HG02571 (cell line): ENCODE results near the gene TMTC3.

Experiments
- ATAC-seq: cut with Tn5 transposase; IDR thresholded peaks from one replicate; pipeline ENCODE4 v1.9.1; 2021; ENCODE audit warnings: mild to moderate bottlenecking, moderate library complexity; ENCODE audit not compliant: unreplicated experiment

TMTC3 gene

GRCh38 chr12:88223519-88223918 lies 81.4 kb downstream of the TMTC3 start:
- no peak for ATAC-seq

- ATAC-seq, result no peak
Measured at GRCh38 chr12:88225776-88226175, 83.7 kb downstream of the TMTC3 start.

- no peak for ATAC-seq
Measured at GRCh38 chr12:88227263-88227662, 85.2 kb downstream of the TMTC3 start.

DNA sequence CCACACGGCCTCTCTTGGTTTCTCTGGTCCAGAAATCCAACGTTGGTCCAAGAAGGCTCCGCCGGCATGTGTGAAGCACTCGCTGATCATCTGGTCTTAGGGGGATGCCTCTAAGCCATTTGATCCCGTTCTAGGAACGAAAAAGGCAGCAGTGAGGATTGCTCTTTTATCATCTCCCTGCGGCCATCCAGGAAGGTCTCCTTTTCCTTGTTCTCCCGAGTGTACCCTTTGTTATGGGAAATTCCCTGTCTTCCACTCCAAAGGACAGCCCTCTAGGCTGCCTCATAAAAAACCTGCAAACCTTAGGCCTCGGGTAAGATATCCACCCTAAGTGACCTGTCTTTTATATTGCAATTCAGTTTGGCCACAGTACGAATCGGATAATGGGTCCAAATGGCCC lies 85.8 kb downstream of the TMTC3 start:
- no peak for ATAC-seq

- no peak for ATAC-seq
Measured at GRCh38 chr12:88228720-88229119, 86.6 kb downstream of the TMTC3 start.

DNA sequence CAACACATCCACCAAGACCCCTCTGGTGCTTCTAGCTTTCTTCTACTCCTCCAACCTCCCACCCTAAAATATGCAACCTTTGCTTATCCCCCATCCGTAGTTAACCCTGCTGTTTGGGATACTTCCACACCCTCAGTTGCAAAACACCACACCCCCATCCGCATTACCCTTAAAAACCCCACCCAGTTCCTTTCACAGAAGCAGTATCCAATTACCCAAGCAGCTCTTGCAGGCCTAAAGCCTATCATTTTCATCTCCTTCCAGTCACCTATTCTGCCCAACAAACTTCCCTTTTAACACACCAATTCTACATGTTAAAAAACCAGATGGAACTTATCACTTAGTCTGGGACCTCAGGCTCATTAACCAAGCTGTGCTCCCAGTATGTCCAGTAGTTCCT lies 88.2 kb downstream of the TMTC3 start:
- no peak for ATAC-seq

DNA sequence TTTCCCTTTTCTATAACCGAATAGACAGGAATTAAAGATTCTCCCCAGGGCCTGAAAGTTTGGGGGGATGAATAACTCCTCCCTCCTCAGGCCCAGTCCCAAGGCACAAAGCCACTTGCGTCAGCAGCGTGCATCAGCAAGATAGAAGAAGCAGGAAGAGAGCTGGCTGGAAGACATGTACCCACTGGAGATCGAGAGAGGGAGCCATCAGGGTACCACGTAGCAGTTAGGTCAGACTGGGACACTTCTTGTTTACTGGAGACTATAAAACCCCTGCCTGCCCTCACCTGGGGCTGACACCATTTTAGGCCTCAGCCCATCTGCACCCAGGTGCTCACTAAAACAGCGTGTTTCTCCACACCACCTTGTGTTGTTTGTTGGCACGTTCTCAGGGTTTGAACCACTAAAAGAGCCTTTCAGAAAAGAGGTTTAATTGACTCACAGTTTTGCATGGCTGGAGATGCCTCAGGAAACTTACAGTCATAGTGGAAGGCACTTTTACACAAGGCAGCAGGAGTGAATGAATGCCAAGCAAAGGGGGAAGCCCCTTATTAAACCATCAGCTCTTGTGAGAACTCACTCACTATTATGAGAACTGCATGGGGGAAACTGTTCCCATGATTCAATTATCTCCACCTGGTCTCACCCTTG lies 93.2 kb downstream of the TMTC3 start:
- no peak for ATAC-seq

DNA sequence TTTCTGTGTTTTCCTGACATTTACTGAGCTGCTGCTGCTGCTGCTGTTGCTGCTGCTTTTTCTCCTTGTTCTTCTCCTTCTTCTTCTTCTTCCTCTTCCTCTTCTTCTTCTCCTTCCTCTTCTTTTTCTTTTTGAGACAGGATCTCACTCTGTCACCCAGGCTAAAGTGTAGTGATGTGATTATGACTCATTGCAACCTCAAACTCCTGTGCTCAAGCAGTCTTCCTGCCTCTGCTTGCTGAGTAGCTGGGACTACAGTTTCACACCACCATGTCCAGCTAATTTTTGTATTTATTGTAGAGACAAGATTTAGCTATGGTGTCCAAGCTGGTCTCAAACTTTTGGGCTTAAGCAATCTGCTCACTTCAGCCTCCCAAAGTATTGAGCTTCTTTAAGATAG lies 95.8 kb downstream of the TMTC3 start:
- ATAC-seq, result no peak

- no peak for ATAC-seq
Measured at GRCh38 chr12:88238406-88238805, 96.3 kb downstream of the TMTC3 start.

GRCh38 chr12:88241862-88242570 lies 99.9 kb downstream of the TMTC3 start:
- ATAC-seq, result peak; percentile 62

DNA sequence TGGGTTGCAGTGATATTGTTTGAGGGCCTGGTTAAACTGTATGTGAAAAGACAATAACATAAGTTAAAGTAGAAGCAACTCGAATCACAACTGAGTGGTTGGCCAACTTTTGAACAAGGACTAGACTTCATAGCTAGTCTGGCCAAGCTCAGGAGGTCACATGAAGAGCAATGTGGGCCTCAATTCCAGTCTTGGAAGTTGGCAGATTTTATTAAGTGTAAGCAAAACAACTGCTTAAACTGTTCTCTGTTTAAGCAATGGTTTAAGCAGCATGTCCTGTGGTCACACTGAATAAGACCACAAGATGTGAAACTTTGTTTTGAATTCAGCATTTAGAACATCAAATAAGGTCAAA lies 100.4 kb downstream of the TMTC3 start:
- peak; percentile 14 for ATAC-seq

DNA sequence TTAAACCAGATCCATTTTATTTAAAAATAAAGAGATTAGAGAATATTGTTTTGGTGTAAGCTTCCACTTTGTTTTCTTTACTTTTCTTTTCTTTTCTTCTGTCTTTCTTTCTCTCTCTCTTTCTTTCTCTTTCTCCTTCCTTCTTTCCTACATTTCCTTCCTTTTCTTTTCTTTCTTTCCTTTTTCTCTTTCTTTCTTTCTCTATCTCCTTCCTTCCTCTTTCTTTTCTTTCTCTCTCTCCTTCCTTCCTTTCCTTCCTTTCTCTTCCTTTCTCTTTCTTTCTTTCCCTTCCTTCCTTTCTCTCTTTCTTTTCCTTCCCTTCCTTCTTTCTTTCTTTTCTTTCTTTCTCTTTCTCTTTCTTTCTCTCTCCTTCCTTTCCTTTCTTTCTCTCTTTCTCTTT lies 100.8 kb downstream of the TMTC3 start:
- ATAC-seq, result no peak

DNA sequence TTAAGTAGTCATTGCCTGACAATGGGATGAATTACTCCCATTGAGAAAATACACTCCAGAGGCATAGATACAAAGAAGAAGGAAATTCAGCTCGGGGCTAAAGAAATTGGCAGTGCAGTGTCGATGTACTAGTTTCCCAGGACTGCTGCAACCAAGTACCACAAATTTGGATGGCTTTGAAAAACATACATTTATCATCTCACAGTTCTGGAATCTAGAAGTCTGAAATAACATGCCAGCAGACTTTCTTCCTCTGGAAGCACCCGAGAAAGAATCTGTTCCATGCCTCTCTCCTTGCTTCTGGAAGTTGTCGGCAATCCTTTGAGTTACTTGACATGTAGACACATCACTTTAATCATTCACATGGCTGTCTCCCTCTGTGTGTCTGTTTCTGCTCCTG lies 101.9 kb downstream of the TMTC3 start:
- no peak for ATAC-seq

DNA sequence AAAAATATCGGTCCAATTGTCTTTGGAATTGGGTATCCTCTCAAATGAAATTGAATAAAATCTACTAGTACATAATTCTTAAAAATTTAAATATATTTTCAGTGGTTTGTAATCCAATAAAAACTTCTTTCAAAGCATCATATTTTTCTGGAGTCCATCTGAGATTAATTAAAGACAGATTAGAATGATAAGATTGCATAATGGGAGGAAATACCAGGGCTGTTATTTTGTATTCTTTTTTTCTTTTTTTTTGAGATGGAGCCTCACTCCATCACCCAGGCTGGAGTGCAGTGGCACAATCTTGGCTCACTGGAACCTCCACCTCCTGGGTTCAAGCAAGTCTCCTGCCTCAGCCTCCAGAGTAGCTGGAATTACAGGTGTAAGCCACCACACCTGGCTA lies 103.8 kb downstream of the TMTC3 start:
- no peak for ATAC-seq

- ATAC-seq, result no peak
Measured at GRCh38 chr12:88247241-88247643, 105.1 kb downstream of the TMTC3 start.

DNA sequence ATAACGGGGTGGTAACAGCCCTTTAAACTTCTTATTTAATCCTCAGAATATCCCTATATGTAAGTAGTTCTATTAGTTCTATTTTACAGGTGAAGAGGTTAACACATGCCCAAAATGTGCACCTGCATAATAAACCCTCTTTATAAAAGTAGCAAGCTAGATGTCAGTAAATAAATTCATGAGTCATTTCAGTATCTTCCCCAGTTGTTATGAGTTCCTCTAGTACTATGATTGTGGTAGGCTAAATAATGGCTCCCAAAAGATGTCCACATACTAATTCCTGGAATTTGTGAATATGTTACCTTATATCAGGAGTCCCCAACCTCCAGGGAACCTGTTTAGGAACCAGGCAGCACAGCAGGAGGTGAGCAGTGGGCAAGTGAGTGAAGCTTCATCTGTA lies 106.5 kb downstream of the TMTC3 start:
- no peak for ATAC-seq
